Upper lobe of right lung (tissue), 1 donor: ENCODE results near the gene E2F6. TPM values are rescaled to one million over a fixed set of nuclear protein-coding genes. Genes with fewer than 3 reads are reported as not detected.
"Not testable (repeated sequence)": the region's sequence is repeated elsewhere in the genome, so short reads cannot be mapped to it uniquely, and the experiment has no call there.

Experiments
- ATAC-seq: fragments of 200-7000 bp; cut with Tn5 transposase; one replicate; pipeline ENCODE4 v1.9.1; 2020; ENCODE audit warnings: mild to moderate bottlenecking, moderate library complexity
- DNase-seq: peaks from one replicate; pipeline ENCODE4 v3.0.0-alpha.2; 2020
- H3K27ac ChIP-seq: fragments of 200-600 bp; one replicate; pipeline ENCODE4 v1.8.0; 2022
- H3K27me3 ChIP-seq: fragments of 200-600 bp; one replicate; pipeline ENCODE4 v1.8.0; 2022; ENCODE audit warnings: mild to moderate bottlenecking
- H3K36me3 ChIP-seq: fragments of 200-600 bp; one replicate; pipeline ENCODE4 v1.8.0; 2022
- H3K4me1 ChIP-seq: fragments of 200-600 bp; one replicate; pipeline ENCODE4 v1.8.0; 2022
- H3K4me3 ChIP-seq: fragments of 200-600 bp; one replicate; pipeline ENCODE4 v1.8.0; 2022; ENCODE audit warnings: mild to moderate bottlenecking
- H3K9me3 ChIP-seq: fragments of 200-600 bp; one replicate; pipeline ENCODE4 v1.8.0; 2022
- intact Hi-C: fragments of 100-400 bp; cut with DNase I; formaldehyde crosslinking; loops from one replicate; pipeline ENCODE4 v1.11.0; 2022
- total RNA-seq: library from RNA; stranded (reverse); fragmentation: NEBNext Ultra II Directional; extraction: Animal tissue kit (Norgen Biotek cat#: 25700); gene quantifications from one replicate; pipeline ENCODE4 v1.2.1, GENCODE V29; 2021
- TF ChIP-seq, protein P1 (sequence below): fragments of 200-600 bp; IDR thresholded peaks from one replicate; pipeline ENCODE4 v1.8.0; 2022; ENCODE audit warnings: antibody characterized with exemption
- donor health status: DM: no; HTN: yes; CAD: no; lungs with severe emphysema.

E2F6 gene
- total RNA-seq, 1 donor from 2014 or later, result 14.5 TPM

GRCh38 chr2:11408959-11409571 lies 56.9 kb downstream of the E2F6 start:
- intact Hi-C loops, result no loop called here
- DNase-seq (no peak), ATAC-seq (no peak)
- TF ChIP-seq, protein P1, sequence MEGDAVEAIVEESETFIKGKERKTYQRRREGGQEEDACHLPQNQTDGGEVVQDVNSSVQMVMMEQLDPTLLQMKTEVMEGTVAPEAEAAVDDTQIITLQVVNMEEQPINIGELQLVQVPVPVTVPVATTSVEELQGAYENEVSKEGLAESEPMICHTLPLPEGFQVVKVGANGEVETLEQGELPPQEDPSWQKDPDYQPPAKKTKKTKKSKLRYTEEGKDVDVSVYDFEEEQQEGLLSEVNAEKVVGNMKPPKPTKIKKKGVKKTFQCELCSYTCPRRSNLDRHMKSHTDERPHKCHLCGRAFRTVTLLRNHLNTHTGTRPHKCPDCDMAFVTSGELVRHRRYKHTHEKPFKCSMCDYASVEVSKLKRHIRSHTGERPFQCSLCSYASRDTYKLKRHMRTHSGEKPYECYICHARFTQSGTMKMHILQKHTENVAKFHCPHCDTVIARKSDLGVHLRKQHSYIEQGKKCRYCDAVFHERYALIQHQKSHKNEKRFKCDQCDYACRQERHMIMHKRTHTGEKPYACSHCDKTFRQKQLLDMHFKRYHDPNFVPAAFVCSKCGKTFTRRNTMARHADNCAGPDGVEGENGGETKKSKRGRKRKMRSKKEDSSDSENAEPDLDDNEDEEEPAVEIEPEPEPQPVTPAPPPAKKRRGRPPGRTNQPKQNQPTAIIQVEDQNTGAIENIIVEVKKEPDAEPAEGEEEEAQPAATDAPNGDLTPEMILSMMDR, result no peak
- Histone ChIP-seq H3K9me3 (no peaks in the 10 kb centered on the region), H3K27ac (no peak overlapping the region), H3K4me1 (peaks cover 15% of the 10 kb centered on the region), H3K27me3 (no peaks in the 10 kb centered on the region), H3K4me3 (no peak overlapping the region), H3K36me3 (no peaks in the 10 kb centered on the region)

DNA sequence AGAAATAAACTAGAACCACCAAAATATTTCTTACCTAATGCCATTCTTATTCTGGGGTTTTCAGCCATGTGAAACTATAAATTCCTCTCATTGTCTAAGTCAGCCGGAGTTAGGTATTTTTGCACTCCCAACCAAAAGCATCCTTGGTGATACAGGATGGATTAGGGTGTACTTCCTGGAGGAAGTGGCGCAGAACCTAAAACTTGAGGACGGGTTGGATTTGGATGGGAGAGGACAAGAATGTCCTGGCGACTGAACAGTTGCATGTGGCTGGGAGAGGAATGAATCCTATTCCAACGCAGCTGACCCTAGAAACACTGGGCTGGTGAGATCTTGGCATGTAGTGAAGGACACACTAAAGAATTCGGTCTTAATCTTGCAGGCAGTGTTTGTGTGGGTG lies 58.5 kb downstream of the E2F6 start:
- TF ChIP-seq, protein P1, result no peak
- H3K27ac ChIP-seq, result peak overlapping the region; percentile 62
- no peaks in the 10 kb centered on the region for H3K27me3 ChIP-seq
- peaks cover 15% of the 10 kb centered on the region for H3K4me1 ChIP-seq
- no peak overlapping the region for H3K4me3 ChIP-seq
- DNase-seq, result no peak
- H3K36me3 ChIP-seq, result no peaks in the 10 kb centered on the region
- intact Hi-C loops, result no loop called here
- no peak for ATAC-seq
- no peaks in the 10 kb centered on the region for H3K9me3 ChIP-seq

- Histone ChIP-seq H3K27me3 (no peaks in the 10 kb centered on the region), H3K4me1 (peaks cover 11% of the 10 kb centered on the region), H3K36me3 (no peaks in the 10 kb centered on the region), H3K9me3 (no peaks in the 10 kb centered on the region), H3K27ac (peak overlapping the region; percentile 62), H3K4me3 (no peak overlapping the region)
- TF ChIP-seq, protein P1, result no peak
- intact Hi-C loops, result no loop called here
- ATAC-seq, result no peak
- no peak for DNase-seq
Observed at GRCh38 chr2:11406958-11407381, 59.0 kb downstream of the E2F6 start.

- DNase-seq (no peak), ATAC-seq (no peak)
- TF ChIP-seq, protein P1, result no peak
- intact Hi-C loops, result no loop called here
- Histone ChIP-seq H3K4me1 (peaks cover 7% of the 10 kb centered on the region), H3K36me3 (no peaks in the 10 kb centered on the region), H3K27ac (peak overlapping the region; percentile 62), H3K9me3 (no peaks in the 10 kb centered on the region), H3K27me3 (no peaks in the 10 kb centered on the region), H3K4me3 (no peak overlapping the region)
Observed at GRCh38 chr2:11406267-11406957, 59.5 kb downstream of the E2F6 start.

DNA sequence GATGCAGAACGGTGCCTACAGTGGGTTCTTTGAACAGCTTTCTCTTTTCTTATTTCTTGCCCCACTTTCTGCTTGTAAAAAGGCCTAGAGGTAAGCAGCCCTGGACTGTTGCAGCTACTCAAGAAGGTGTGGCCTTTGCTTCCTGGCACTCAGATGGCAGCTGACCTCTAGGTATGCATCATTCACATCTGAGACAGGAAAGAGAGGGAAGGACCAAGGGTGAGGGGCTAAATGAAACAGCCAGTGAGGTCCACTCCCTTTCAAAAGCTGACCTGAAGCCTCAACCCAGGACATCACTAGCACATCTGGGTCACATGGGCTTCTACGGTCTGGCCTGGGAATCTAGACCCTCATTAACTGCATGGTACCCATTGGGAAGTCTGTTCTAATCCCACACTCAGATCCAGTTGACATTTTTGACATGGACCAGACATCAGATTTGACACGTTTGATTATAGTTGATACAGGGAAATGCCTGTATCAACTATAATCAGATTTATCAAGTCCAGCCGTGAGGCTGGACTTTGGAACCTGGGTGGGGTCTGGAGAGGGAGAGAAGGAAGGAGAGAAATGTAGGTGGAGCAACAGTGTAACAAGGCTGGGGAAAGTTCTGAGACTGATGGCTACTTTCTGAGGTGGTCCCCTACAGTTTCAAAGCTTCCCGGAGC lies 60.2 kb downstream of the E2F6 start:
- H3K9me3 ChIP-seq, result no peaks in the 10 kb centered on the region
- no peaks in the 10 kb centered on the region for H3K36me3 ChIP-seq
- H3K27ac ChIP-seq, result peak overlapping the region; percentile 62
- no peak for DNase-seq
- no peak for ATAC-seq
- H3K4me1 ChIP-seq, result peaks cover 3% of the 10 kb centered on the region
- no peaks in the 10 kb centered on the region for H3K27me3 ChIP-seq
- no peak overlapping the region for H3K4me3 ChIP-seq
- intact Hi-C loops, result no loop called here
- TF ChIP-seq, protein P1, result no peak

- H3K27ac ChIP-seq, H3K9me3 ChIP-seq, H3K36me3 ChIP-seq, H3K4me1 ChIP-seq, DNase-seq, H3K27me3 ChIP-seq, intact Hi-C loops, ATAC-seq, H3K4me3 ChIP-seq: not testable (repeated sequence)
Observed at GRCh38 chr2:11405074-11405406, 60.9 kb downstream of the E2F6 start.
